Panc1 (cell line): ENCODE data around the gene MAS1L. TPM values are rescaled to one million over a fixed set of nuclear protein-coding genes. Genes with fewer than 3 reads are reported as not detected.

Experiments
- ATAC-seq: fragments of 200-7000 bp; cut with Tn5 transposase; 2 replicates; pipeline ENCODE4 v1.9.1; 2020; ENCODE audit warnings: mild to moderate bottlenecking, moderate library complexity
- BruUV-seq: library from RNA; stranded (reverse); fragments of 400-500 nt; replicated peaks from 2 replicates; lab custom pipeline; 2021; lab: Mats Ljungman, UMichigan
- CTCF ChIA-PET: fragments of 300-600 bp; sonication (Branson Sonifier 250); formaldehyde crosslinking; loops from one replicate; lab custom pipeline; 2022; ENCODE audit warnings: antibody characterized with exemption; lab: Charles Lee
- POLR2A ChIA-PET: fragments of 300-600 bp; sonication (Branson Sonifier 250); formaldehyde crosslinking; loops from one replicate; lab custom pipeline; 2022; ENCODE audit warnings: antibody characterized with exemption; lab: Charles Lee
- DNase-seq: peaks from one replicate; pipeline ENCODE4 v3.0.0-alpha.2; 2010; ENCODE audit warnings: low read depth, low spot score
- H3K27ac ChIP-seq: 2 replicates; pipeline ENCODE4 v1.5.1; 2011; ENCODE audit warnings: mild to moderate bottlenecking, low read length, inconsistent platforms
- H3K27me3 ChIP-seq: fragments of 200-500 bp; sonication (Bioruptor generic); 2 replicates; pipeline ENCODE4 v1.6.0; 2014; ENCODE audit warnings: low read length, inconsistent platforms; ENCODE audit not compliant: control insufficient read depth, insufficient read depth
- H3K36me3 ChIP-seq: fragments of 200-500 bp; sonication (Bioruptor generic); 2 replicates; pipeline ENCODE4 v1.5.1; 2014; ENCODE audit warnings: inconsistent platforms, mild to moderate bottlenecking, low read length, moderate library complexity; ENCODE audit not compliant: control insufficient read depth, insufficient read depth
- H3K4me1 ChIP-seq: 2 replicates; pipeline ENCODE4 v1.5.1; 2011; ENCODE audit warnings: inconsistent platforms, mild to moderate bottlenecking, low read length, moderate library complexity; ENCODE audit not compliant: control insufficient read depth, insufficient read depth
- H3K4me3 ChIP-seq, 2 experiments: 2 replicates each; pipeline ENCODE4 v1.5.1; 2011 to 2012; ENCODE audit warnings: low read depth in 2 of 2, low read length in 2 of 2, mild to moderate bottlenecking in 2 of 2, inconsistent platforms in 1 of 2, moderate library complexity in 1 of 2
- H3K9me3 ChIP-seq: fragments of 200-500 bp; sonication (Bioruptor generic); 2 replicates; pipeline ENCODE4 v1.5.1; 2014; ENCODE audit warnings: low read depth, mild to moderate bottlenecking, inconsistent platforms, low read length, moderate library complexity; ENCODE audit not compliant: control insufficient read depth, insufficient read depth
- CTCF ChIP-seq: fragments of 450-650 bp; IDR thresholded peaks from 2 replicates; pipeline ENCODE4 v1.5.1; 2017; ENCODE audit warnings: mild to moderate bottlenecking
- POLR2AphosphoS5 ChIP-seq: IDR thresholded peaks from 2 replicates; pipeline ENCODE4 v1.6.1; 2012; ENCODE audit warnings: mild to moderate bottlenecking, low read depth, low read length, moderate library complexity
- REST ChIP-seq, 2 experiments: IDR thresholded peaks; 2 replicates each; pipeline ENCODE4 v1.6.1; 2011 to 2012; ENCODE audit warnings: low read depth in 2 of 2, control low read depth in 1 of 2, low read length in 1 of 2, mild to moderate bottlenecking in 1 of 2, moderate library complexity in 1 of 2; ENCODE audit not compliant: insufficient read depth in 1 of 2
- SIN3A ChIP-seq: IDR thresholded peaks from 2 replicates; pipeline ENCODE4 v1.6.1; 2012; ENCODE audit warnings: low read depth, mild to moderate bottlenecking, low read length, moderate library complexity, borderline replicate concordance; ENCODE audit not compliant: insufficient read depth
- TCF7L2 ChIP-seq: IDR thresholded peaks from 2 replicates; pipeline ENCODE4 v1.6.1; 2011; ENCODE audit warnings: mild to moderate bottlenecking, low read depth, low read length, inconsistent platforms
- in situ Hi-C: cut with HindIII; loops from 2 replicates; pipeline ENCODE4 v1.10.0; 2016; ENCODE audit warnings: low sequenced_read_pairs, low pct_unique_long_range_greater_than_20kb
- intact Hi-C: fragments of 100-400 bp; cut with micrococcal nuclease; formaldehyde crosslinking; loops from one replicate; pipeline ENCODE4 v1.10.0; 2022; ENCODE audit not compliant: unreplicated experiment
- total RNA-seq: library from RNA; stranded (reverse); gene quantifications from one replicate; pipeline ENCODE4 v1.2.1, GENCODE V29; 2021; ENCODE audit not compliant: unreplicated experiment

The MAS1L gene
- total RNA-seq, 1 experiment from 2014 or later = not detected

GRCh38 chr6:29522227-29522626 lies 34.5 kb upstream of the MAS1L start:
- no peaks in the 10 kb centered on the region; the same call in 1 of the 2 replicates for H3K36me3 ChIP-seq
- CTCF ChIA-PET = no interaction called here
- intact Hi-C loops = no loop called here
- ATAC-seq (no peak), DNase-seq (no peak)
- H3K4me3 ChIP-seq = no peak overlapping the region
- no peaks in the 10 kb centered on the region for H3K27me3 ChIP-seq
- in situ Hi-C loops = no loop called here
- TF ChIP-seq SIN3A (no peak), TCF7L2 (no peak), REST (IDR thresholded peaks at IDR 0.05; ENCODE audit: insufficient read depth in 1 of 2, low read depth in 2 of 2, low read length in 1 of 2) (no peak), POLR2AphosphoS5 (no peak), CTCF (no peak)
- no peak overlapping the region for H3K27ac ChIP-seq
- H3K4me1 ChIP-seq = no peaks in the 10 kb centered on the region
- BruUV-seq = no TSS peak
- no peaks in the 10 kb centered on the region for H3K9me3 ChIP-seq
- POLR2A ChIA-PET = no interaction called here

GRCh38 chr6:29521006-29521680 lies 33.4 kb upstream of the MAS1L start:
- no peaks in the 10 kb centered on the region for H3K9me3 ChIP-seq
- POLR2A ChIA-PET = no interaction called here
- BruUV-seq = no TSS peak
- ATAC-seq (no peak), DNase-seq (no peak)
- no peaks in the 10 kb centered on the region for H3K4me1 ChIP-seq
- H3K4me3 ChIP-seq = no peak overlapping the region
- no peak for TF ChIP-seq SIN3A
- TF ChIP-seq REST (IDR thresholded peaks at IDR 0.05; ENCODE audit: insufficient read depth in 1 of 2, low read depth in 2 of 2, low read length in 1 of 2) = no peak
- no peak for TF ChIP-seq TCF7L2
- no peak for TF ChIP-seq CTCF
- TF ChIP-seq POLR2AphosphoS5 = no peak
- no peaks in the 10 kb centered on the region for H3K27me3 ChIP-seq
- H3K36me3 ChIP-seq = no peaks in the 10 kb centered on the region; the same call in 1 of the 2 replicates
- CTCF ChIA-PET = no interaction called here
- in situ Hi-C loops (no loop called here), intact Hi-C loops (no loop called here)
- no peak overlapping the region for H3K27ac ChIP-seq
